DMS114 treated with DMSO at 0.1 percent for 48 hours (cell line): ENCODE measurements around the gene GPAM.
"Not testable (repeated sequence)": the region's sequence is repeated elsewhere in the genome, so short reads cannot be mapped to it uniquely, and the experiment has no call there.

Source experiments
- DNase-seq: peaks from one replicate; lab custom pipeline; 2025; ENCODE audit not compliant: unreplicated experiment; lab: John Stamatoyannopoulos, UW

The GPAM gene

GRCh38 chr10:112137154-112137987, 46.2 kb downstream of the GPAM start:
- DNase-seq: peak; percentile 42

GRCh38 chr10:112136486-112137153, 46.9 kb downstream of the GPAM start:
- no peak for DNase-seq

- no peak for DNase-seq
These were observed 48.0 kb downstream of the GPAM start for GRCh38 chr10:112135604-112136003.

- DNase-seq: no peak
These were observed 51.1 kb downstream of the GPAM start for GRCh38 chr10:112132435-112132834.

GRCh38 chr10:112131996-112132395, 51.6 kb downstream of the GPAM start:
- DNase-seq: no peak

- DNase-seq: no peak
These were observed 52.2 kb downstream of the GPAM start for GRCh38 chr10:112131346-112131745.

- DNase-seq: no peak
These were observed 56.7 kb downstream of the GPAM start for GRCh38 chr10:112126901-112127300.

- no peak for DNase-seq
These were observed 57.4 kb downstream of the GPAM start for GRCh38 chr10:112126172-112126571.

- DNase-seq: no peak
These were observed 58.7 kb downstream of the GPAM start for GRCh38 chr10:112124866-112125265.

- no peak for DNase-seq
These were observed 60.7 kb downstream of the GPAM start for GRCh38 chr10:112122827-112123226.

GRCh38 chr10:112120491-112120890, 63.1 kb downstream of the GPAM start:
- no peak for DNase-seq

GRCh38 chr10:112115781-112116385, 67.7 kb downstream of the GPAM start:
- DNase-seq: peak; percentile 15

GRCh38 chr10:112109779-112110178, 73.8 kb downstream of the GPAM start:
- DNase-seq: not testable (repeated sequence)
